Neural cell (in vitro differentiated cells): ENCODE data around the gene HSPA4L. TPM values are rescaled to one million over a fixed set of nuclear protein-coding genes. Genes with fewer than 3 reads are reported as not detected.

ENCODE experiments used
- H2AFZ ChIP-seq: fragments of 200-600, 300-800 bp; sonication (generic), shearing (Covaris generic); 2 replicates; pipeline ENCODE4 v1.6.0; 2014; ENCODE audit warnings: low read depth, mild to moderate bottlenecking, antibody characterized with exemption, low read length, moderate library complexity
- H3F3A ChIP-seq: fragments of 200-600 bp; shearing (Covaris generic); 2 replicates; pipeline ENCODE4 v1.6.1; 2016; ENCODE audit warnings: mild to moderate bottlenecking, moderate library complexity, mixed read lengths, antibody characterized with exemption, low read length; ENCODE audit not compliant: insufficient read depth, poor library complexity, severe bottlenecking
- H3K27ac ChIP-seq: fragments of 200-600, 300-800 bp; sonication (generic), shearing (Covaris generic); 2 replicates; pipeline ENCODE4 v1.5.1; 2014; ENCODE audit warnings: mild to moderate bottlenecking, low read length, moderate library complexity
- H3K27me3 ChIP-seq: fragments of 300-800, 200-600 bp; sonication (generic), shearing (Covaris generic); 2 replicates; pipeline ENCODE4 v1.6.0; 2014; ENCODE audit warnings: mild to moderate bottlenecking, low read depth, low read length, moderate library complexity; ENCODE audit not compliant: insufficient read depth
- H3K36me3 ChIP-seq: fragments of 300-800, 200-600 bp; sonication (generic), shearing (Covaris generic); 2 replicates; pipeline ENCODE4 v1.5.1; 2014; ENCODE audit warnings: mild to moderate bottlenecking, antibody characterized with exemption, low read length, moderate library complexity; ENCODE audit not compliant: insufficient read depth
- H3K4me2 ChIP-seq: fragments of 300-800, 200-600 bp; sonication (generic), shearing (Covaris generic); 2 replicates; pipeline ENCODE4 v1.6.0; 2014; ENCODE audit warnings: mild to moderate bottlenecking, low read length
- H3K4me3 ChIP-seq: fragments of 300-800, 200-600 bp; sonication (generic), shearing (Covaris generic); 2 replicates; pipeline ENCODE4 v1.5.1; 2014; ENCODE audit warnings: mild to moderate bottlenecking, low read length, moderate library complexity
- H3K79me2 ChIP-seq: fragments of 200-600 bp; shearing (Covaris generic); replicated peaks from 2 replicates; pipeline ENCODE4 v1.6.0; 2014; ENCODE audit warnings: mild to moderate bottlenecking, low read length, moderate library complexity; ENCODE audit not compliant: insufficient read depth
- H3K9ac ChIP-seq: fragments of 300-800, 200-600 bp; sonication (generic), shearing (Covaris generic); 2 replicates; pipeline ENCODE4 v1.6.1; 2016; ENCODE audit warnings: mild to moderate bottlenecking, low read length, mixed read lengths
- H3K9me2 ChIP-seq: fragments of 200-600 bp; shearing (Covaris generic); 2 replicates; pipeline ENCODE4 v1.6.1; 2016; ENCODE audit warnings: mild to moderate bottlenecking, low read length, mixed read lengths; ENCODE audit not compliant: insufficient read depth
- H3K9me3 ChIP-seq: fragments of 200-600, 300-800 bp; sonication (generic), shearing (Covaris generic); 2 replicates; pipeline ENCODE4 v1.6.1; 2016; ENCODE audit warnings: mild to moderate bottlenecking, mixed run types, low read length, moderate library complexity, mixed read lengths
- H4K20me1 ChIP-seq: fragments of 200-600 bp; shearing (Covaris generic); 2 replicates; pipeline ENCODE4 v1.6.1; 2016; ENCODE audit warnings: mild to moderate bottlenecking, mixed run types; ENCODE audit not compliant: insufficient read depth
- EP300 ChIP-seq: fragments of 450-650 bp; conservative IDR thresholded peaks from 2 replicates; pipeline ENCODE4 v1.6.1; 2014; ENCODE audit warnings: antibody characterized with exemption, mild to moderate bottlenecking, moderate library complexity; ENCODE audit not compliant: poor library complexity, severe bottlenecking
- EZH2 ChIP-seq: fragments of 200-600, 300-800 bp; shearing (Covaris generic), sonication (generic); IDR thresholded peaks from 2 replicates; pipeline ENCODE4 v1.6.1; 2014; ENCODE audit warnings: antibody characterized with exemption, low read length, borderline replicate concordance, mild to moderate bottlenecking; ENCODE audit not compliant: insufficient read depth, poor library complexity, severe bottlenecking
- MXI1 ChIP-seq: fragments of 450-650 bp; conservative IDR thresholded peaks from 2 replicates; pipeline ENCODE4 v1.6.1; 2014; ENCODE audit warnings: antibody characterized with exemption, mild to moderate bottlenecking; ENCODE audit not compliant: poor library complexity, severe bottlenecking
- POLR2AphosphoS5 ChIP-seq: IDR thresholded peaks from 2 replicates; pipeline ENCODE4 v1.6.1; 2012
- RAD21 ChIP-seq: fragments of 450-650 bp; conservative IDR thresholded peaks from 2 replicates; pipeline ENCODE4 v1.6.1; 2014; ENCODE audit warnings: antibody characterized with exemption, mild to moderate bottlenecking, moderate library complexity
- SMC3 ChIP-seq: fragments of 450-650 bp; conservative IDR thresholded peaks from 2 replicates; pipeline ENCODE4 v1.6.1; 2014; ENCODE audit warnings: antibody characterized with exemption, mild to moderate bottlenecking, moderate library complexity; ENCODE audit not compliant: poor library complexity
- TAF1 ChIP-seq: IDR thresholded peaks from 2 replicates; pipeline ENCODE4 v1.6.1; 2012; ENCODE audit warnings: low read depth
- polyA plus RNA-seq: library from polyadenylated mRNA; depleted of rRNA; stranded (reverse); fragments of >200 nt; gene quantifications from 2 replicates; pipeline ENCODE4 v1.2.3, GENCODE V29; 2014
- TF ChIP-seq, protein P1 (sequence below): fragments of 450-650 bp; IDR thresholded peaks from 2 replicates; pipeline ENCODE4 v1.5.1; 2014; ENCODE audit warnings: antibody characterized with exemption, mild to moderate bottlenecking, moderate library complexity; ENCODE audit not compliant: poor library complexity, severe bottlenecking
- TF ChIP-seq, protein P2 (sequence below): IDR thresholded peaks from 2 replicates; pipeline ENCODE4 v1.6.1; 2012; ENCODE audit warnings: borderline replicate concordance

The HSPA4L gene
- polyA plus RNA-seq, 1 donor from 2014 or later: 12.5 TPM

DNA sequence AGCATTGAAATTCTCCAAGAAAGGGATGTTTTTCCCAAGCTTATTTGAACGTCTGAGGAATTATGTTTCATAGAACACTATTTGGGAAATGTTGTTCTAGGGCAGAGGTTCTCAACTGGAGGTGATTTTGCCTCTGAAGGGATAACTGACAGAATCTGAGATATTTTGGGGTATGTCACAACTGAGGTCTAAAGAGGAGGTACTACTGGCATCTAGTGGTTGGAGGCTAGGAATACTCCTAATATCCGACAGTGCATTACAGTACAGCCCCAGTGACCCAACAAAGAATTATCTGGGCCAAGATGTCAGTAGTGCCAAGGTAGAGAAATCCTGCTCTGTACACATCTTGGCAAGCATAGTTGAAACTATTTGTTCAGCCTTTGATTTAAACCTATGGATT, 6.4 kb downstream of the HSPA4L start:
- TF ChIP-seq, protein P1, sequence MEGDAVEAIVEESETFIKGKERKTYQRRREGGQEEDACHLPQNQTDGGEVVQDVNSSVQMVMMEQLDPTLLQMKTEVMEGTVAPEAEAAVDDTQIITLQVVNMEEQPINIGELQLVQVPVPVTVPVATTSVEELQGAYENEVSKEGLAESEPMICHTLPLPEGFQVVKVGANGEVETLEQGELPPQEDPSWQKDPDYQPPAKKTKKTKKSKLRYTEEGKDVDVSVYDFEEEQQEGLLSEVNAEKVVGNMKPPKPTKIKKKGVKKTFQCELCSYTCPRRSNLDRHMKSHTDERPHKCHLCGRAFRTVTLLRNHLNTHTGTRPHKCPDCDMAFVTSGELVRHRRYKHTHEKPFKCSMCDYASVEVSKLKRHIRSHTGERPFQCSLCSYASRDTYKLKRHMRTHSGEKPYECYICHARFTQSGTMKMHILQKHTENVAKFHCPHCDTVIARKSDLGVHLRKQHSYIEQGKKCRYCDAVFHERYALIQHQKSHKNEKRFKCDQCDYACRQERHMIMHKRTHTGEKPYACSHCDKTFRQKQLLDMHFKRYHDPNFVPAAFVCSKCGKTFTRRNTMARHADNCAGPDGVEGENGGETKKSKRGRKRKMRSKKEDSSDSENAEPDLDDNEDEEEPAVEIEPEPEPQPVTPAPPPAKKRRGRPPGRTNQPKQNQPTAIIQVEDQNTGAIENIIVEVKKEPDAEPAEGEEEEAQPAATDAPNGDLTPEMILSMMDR: no peak
- TF ChIP-seq SMC3 (no peak), EZH2 (no peak), EP300 (no peak), TAF1 (no peak), RAD21 (no peak), POLR2AphosphoS5 (no peak), MXI1 (no peak)
- TF ChIP-seq, protein P2, sequence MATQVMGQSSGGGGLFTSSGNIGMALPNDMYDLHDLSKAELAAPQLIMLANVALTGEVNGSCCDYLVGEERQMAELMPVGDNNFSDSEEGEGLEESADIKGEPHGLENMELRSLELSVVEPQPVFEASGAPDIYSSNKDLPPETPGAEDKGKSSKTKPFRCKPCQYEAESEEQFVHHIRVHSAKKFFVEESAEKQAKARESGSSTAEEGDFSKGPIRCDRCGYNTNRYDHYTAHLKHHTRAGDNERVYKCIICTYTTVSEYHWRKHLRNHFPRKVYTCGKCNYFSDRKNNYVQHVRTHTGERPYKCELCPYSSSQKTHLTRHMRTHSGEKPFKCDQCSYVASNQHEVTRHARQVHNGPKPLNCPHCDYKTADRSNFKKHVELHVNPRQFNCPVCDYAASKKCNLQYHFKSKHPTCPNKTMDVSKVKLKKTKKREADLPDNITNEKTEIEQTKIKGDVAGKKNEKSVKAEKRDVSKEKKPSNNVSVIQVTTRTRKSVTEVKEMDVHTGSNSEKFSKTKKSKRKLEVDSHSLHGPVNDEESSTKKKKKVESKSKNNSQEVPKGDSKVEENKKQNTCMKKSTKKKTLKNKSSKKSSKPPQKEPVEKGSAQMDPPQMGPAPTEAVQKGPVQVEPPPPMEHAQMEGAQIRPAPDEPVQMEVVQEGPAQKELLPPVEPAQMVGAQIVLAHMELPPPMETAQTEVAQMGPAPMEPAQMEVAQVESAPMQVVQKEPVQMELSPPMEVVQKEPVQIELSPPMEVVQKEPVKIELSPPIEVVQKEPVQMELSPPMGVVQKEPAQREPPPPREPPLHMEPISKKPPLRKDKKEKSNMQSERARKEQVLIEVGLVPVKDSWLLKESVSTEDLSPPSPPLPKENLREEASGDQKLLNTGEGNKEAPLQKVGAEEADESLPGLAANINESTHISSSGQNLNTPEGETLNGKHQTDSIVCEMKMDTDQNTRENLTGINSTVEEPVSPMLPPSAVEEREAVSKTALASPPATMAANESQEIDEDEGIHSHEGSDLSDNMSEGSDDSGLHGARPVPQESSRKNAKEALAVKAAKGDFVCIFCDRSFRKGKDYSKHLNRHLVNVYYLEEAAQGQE: no peak
- H3K9ac ChIP-seq: no peak overlapping the region
- H3K36me3 ChIP-seq: no peaks in the 10 kb centered on the region
- H3K27ac ChIP-seq: no peak overlapping the region
- H3K4me2 ChIP-seq: no peak overlapping the region
- H3K9me3 ChIP-seq: no peaks in the 10 kb centered on the region
- peaks cover 34% of the 10 kb centered on the region for H3K79me2 ChIP-seq
- no peak overlapping the region for H3K4me3 ChIP-seq
- no peak overlapping the region for H2AFZ ChIP-seq
- H3K27me3 ChIP-seq: no peaks in the 10 kb centered on the region
- H4K20me1 ChIP-seq: no peaks in the 10 kb centered on the region
- no peaks in the 10 kb centered on the region for H3K9me2 ChIP-seq
- no peaks in the 10 kb centered on the region for H3F3A ChIP-seq

DNA sequence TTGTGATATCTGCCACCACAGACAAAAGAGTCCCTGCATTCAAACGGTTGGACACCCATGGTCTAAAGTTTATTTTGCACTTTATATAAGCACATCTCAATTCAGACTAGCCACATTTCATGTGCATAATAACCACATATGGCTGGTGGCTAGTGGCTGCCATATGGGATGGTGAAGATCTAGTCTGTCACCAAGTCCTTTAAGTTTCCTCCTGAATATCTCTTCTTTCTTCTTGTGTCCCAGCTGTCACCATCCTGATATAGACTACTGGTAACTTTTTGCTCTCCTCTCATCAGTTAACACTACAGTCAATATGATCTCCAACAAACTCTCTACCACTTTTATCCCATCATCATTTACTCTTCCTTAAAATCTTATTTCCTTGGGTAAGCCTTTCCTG, 9.3 kb downstream of the HSPA4L start:
- Histone ChIP-seq H3K27me3 (no peaks in the 10 kb centered on the region), H3K79me2 (peaks cover 8% of the 10 kb centered on the region), H4K20me1 (no peaks in the 10 kb centered on the region), H3K27ac (no peak overlapping the region), H2AFZ (no peak overlapping the region), H3K36me3 (no peaks in the 10 kb centered on the region), H3F3A (no peaks in the 10 kb centered on the region), H3K4me2 (no peak overlapping the region), H3K9me3 (no peaks in the 10 kb centered on the region), H3K9me2 (no peaks in the 10 kb centered on the region), H3K9ac (no peak overlapping the region), H3K4me3 (no peak overlapping the region)
- no peak for TF ChIP-seq POLR2AphosphoS5
- TF ChIP-seq TAF1: no peak
- TF ChIP-seq MXI1: no peak
- TF ChIP-seq SMC3: no peak
- TF ChIP-seq, protein P2: no peak
- TF ChIP-seq EZH2: no peak
